ENCODE results near the gene SGSM2.

Gene SGSM2

GRCh38 chr17:2427215-2427614, 89.9 kb downstream of the SGSM2 start:
- no peak for DNase-seq

GRCh38 chr17:2427910-2428309, 90.6 kb downstream of the SGSM2 start:
- no peak for DNase-seq
